HG03060 (cell line): ENCODE data around the gene PDGFC.

Source experiments
- ATAC-seq: cut with Tn5 transposase; IDR thresholded peaks from one replicate; pipeline ENCODE4 v1.9.1; 2021; ENCODE audit warnings: low read depth, moderate number of reproducible peaks; ENCODE audit not compliant: unreplicated experiment

PDGFC gene

DNA sequence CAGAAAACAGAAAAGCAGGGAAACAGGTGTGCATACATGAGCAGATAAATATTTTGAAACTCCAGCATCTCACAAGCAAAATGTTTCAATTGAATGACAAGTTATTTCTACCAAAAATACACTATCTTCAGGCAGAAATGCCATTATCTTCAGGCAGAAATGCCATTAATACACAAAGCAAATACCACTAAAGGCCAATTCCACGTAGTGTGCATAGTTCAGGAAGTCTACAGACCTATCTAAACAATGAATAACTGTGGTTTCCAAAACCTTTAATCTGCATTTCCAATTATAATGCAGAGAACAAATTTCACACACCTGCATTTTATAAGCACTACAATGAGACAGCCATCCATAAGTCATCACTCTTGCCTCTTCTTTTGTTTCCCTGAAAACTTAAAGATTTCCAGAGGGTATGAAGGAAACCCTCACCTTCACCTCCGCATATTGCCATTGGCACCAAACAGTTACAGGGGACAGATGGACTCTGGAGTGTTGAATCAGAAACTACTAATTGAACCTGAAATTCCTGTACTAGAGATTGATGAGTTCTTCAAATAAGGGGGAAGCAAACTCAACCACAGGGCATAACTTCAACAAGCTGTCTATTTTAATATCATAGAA is 179.0 kb downstream of the PDGFC start:
- ATAC-seq: no peak

DNA sequence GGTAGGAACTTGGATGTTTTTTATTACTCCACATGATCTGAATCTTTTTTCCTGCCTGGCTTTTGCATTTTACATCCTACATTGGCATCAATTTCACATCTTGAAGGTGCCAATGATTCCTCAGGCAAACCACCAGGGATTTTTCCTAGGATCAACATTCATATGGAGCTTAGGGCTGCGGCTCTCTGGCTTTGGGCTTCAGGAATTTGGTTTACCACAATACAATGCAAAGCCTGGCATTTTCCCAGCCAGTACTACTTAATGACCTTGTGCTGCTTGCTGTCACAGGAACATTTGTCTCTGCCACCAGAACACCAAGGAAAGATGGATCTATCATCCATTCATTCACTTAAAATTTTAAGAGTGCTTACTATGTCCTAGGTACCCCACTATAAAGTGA is 180.7 kb downstream of the PDGFC start:
- ATAC-seq: no peak

GRCh38 chr4:156788782-156789181 is 182.8 kb downstream of the PDGFC start:
- no peak for ATAC-seq

GRCh38 chr4:156786713-156787112 is 184.9 kb downstream of the PDGFC start:
- ATAC-seq: no peak

GRCh38 chr4:156784970-156785369 is 186.6 kb downstream of the PDGFC start:
- no peak for ATAC-seq

DNA sequence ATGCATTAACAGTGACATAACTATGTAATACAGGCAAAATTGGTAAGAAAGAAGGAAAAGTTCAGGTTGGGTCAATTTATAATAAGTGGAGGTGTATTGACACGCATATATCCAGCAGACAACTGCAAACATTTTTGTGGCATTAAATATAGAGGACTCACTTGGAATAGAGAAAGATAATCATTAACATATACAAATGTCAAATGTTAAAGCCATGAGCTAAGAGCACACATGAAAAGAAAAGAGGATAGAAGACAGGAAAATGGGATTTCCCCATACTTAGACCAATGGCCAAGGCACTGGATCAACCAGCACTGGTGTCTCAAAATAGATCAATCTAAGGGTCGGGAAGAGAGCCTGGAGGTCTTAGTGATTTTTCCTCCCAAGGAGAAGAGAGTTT is 187.6 kb downstream of the PDGFC start:
- ATAC-seq: no peak

DNA sequence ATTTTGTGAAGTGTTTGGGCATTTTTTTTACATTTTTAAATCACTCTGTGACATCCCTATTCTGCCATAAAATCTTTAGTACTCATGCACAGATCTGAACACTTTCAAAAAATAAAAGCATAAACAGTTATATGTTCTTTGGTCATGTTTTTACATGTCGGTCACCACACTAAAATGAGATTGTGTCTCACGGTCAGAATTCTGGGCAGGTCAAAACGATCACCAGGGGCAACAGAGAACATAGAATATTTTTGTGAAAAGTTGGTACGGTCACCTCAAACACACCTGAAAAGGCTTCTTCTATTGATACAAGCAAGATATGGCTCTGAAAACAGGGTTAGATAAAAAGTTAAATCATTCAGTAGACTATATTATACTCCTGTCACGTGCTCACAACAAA is 189.1 kb downstream of the PDGFC start:
- no peak for ATAC-seq

DNA sequence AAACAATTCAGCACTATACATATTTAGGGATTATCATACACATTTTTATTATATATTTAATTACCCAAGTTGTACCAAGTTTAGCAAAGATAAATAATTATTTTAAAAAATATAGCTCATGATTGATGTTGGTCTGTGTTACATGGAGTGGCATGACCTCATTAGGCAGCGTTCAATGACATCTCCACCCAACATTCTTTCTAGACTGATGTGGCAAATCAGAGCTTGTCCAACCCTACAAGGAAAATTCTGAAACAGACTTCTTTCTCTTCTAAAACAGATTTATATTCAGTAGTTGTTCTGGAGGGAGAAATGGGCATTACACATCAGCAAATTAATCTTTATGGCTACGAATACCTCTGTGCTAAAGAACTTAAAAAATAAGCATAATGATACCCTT is 189.7 kb downstream of the PDGFC start:
- no peak for ATAC-seq

- ATAC-seq: no peak
Measured at GRCh38 chr4:156779774-156780173, 191.8 kb downstream of the PDGFC start.

DNA sequence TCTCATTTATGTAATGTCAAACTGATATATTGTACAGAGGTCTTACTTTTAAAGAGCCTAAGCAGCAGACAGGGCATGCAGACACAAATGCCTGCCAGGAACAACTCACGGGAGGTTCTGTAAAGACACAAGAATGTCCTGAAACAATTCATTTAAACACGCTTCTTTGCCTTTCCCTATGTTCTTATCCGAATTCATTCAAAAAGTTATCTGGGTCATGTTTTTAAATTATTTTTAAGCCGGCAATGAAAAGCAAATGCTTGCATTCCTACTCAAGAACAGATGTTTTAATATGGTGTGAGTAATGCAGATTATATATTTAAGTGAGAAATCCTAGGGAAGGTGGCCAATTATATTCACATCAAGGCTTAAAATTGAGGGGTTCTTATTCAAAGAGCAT is 192.6 kb downstream of the PDGFC start:
- no peak for ATAC-seq

- ATAC-seq: no peak
Measured at GRCh38 chr4:156778606-156779005, 193.0 kb downstream of the PDGFC start.

DNA sequence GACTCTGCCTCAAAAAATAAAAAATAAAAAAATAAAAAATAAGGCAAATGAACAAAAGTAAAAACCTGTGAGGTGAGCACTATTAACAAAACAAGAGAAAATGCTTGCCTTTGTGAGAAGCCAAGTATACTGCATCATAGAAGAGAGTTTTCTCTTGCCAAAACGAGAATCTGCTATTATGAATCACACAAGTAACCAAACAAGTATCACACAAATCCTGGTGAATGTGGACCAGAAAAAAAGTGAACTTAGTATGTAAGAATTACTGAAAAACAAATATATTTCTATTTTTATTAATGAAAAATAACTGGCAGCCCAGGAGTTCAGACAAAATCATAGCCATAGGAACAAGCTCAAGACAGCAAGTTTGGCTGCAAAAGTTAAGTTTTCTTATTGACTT is 193.5 kb downstream of the PDGFC start:
- no peak for ATAC-seq

DNA sequence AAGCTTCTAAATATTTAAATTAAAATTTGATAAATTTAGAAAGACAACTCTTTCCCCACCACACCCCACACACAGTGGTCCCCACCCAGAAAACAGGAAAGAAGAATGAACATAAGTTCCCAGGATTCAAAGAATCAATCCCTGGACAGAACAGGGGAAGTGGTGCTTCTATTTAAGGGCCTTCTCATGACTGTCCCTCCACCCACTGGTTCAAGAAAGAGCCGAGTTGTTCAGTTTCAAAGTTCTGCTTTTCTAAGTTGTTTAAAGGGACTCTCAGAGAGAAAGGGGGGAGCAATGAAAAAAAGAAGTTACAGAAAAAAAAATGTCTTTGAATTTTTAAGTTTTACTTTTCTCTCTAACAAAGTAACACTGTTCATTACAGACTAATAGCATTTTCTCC is 195.8 kb downstream of the PDGFC start:
- no peak for ATAC-seq

DNA sequence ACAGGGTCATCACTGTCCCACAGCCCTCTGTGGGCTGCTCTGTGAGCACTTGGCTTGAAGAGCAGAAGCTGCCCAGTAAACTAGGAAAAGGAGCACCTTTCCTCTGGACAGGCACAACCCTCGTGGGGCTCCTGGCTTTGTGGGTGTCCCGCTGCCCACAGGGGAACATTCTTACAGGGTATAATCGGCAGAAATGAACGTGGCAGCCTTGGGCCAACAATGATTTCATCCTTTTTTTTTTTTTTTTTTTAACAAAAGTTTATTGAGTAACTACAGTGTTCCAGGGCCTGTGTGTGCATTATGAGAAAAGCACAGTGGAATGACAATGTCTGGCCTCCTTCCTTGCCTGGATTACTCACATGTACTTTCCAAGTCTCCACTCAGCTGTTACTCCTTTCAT is 197.2 kb downstream of the PDGFC start:
- ATAC-seq: no peak

DNA sequence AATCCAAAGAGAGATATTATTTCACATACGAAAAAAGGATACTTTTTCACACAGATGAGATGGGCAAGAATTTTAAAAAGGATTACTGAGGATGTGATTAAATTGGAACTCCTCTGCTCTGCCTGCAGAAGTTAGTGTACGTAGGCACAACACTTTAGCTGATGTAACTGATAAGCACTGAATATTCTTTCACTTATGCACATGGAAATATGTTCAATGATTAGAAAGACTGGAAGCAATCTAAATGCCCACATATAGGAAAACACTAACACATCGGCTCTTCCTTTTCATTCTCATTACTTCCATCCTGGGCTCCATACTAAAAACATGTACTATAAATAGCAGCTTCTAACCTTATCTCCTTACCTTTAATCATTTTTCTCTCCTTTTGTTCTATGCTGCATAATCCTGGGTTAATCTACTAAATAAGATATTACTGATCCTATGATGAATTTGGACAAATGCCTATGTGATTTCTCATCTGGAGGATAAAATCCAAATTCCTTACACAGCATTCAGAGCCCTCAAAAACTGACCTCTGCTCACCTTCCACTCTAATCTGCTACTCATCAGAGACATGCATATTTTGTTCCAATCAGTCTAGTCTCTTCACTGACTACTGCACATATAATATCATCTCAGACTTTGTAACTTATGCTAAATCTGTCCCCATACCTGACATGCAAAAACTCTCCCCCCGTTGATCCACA is 197.8 kb downstream of the PDGFC start:
- no peak for ATAC-seq

GRCh38 chr4:156771171-156771837 is 200.3 kb downstream of the PDGFC start:
- no peak for ATAC-seq

GRCh38 chr4:156770140-156770539 is 201.5 kb downstream of the PDGFC start:
- ATAC-seq: no peak

DNA sequence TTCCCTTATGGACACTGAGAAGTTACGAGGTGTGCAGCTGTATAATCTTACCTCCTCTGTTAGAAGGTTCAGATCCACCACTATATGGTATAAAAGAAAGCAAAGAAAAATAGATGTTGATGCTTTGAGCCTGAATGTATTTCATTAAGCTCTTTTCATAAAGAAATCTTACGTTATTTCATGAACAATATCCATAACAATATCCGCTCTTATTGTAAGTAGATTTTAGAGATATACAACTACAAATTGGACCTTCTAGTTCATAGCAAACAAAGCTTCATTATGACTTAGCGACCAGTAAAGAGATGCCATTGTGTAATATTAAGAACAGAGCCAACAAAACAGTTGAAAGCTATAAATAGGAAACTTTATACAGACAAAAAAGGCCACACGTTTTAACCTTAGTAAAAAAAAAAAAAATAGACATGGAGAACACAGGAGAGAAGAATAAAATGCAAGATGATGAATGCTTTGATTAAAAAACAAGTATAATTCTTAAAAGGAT is 203.6 kb downstream of the PDGFC start:
- ATAC-seq: no peak

GRCh38 chr4:156766846-156767245 is 204.8 kb downstream of the PDGFC start:
- no peak for ATAC-seq

GRCh38 chr4:156765277-156765676 is 206.3 kb downstream of the PDGFC start:
- ATAC-seq: no peak

- no peak for ATAC-seq
Measured at GRCh38 chr4:156764846-156765245, 206.8 kb downstream of the PDGFC start.

DNA sequence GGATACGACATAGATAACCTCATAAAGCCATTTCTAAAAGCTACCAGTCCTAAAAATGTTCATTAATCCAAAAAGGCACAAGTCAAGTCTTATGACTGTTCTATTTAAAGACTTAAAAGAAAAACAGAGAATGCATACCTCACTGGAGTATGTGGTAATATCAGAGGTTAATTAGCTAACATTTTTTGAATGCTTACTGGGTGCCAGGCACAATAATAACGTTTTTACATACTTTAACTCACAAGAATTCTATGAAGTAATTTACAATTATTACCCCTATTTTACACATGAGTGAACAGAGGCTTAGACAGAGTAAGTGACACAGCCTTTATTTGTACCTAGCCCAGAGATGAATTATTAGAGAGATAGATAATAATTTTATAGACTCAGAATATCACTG is 207.5 kb downstream of the PDGFC start:
- ATAC-seq: no peak
